NCI-H2227 treated with DMSO at 0.1 percent for 48 hours (cell line): Measurements from ENCODE around the gene MRGPRG.

Source experiments
- DNase-seq: peaks from one replicate; lab custom pipeline; 2025; lab: John Stamatoyannopoulos, UW

MRGPRG gene

GRCh38 chr11:3225826-3226750, 7.5 kb upstream of the MRGPRG start:
- no peak for DNase-seq

- no peak for DNase-seq
Observed at GRCh38 chr11:3225159-3225758, 6.6 kb upstream of the MRGPRG start.

- DNase-seq, result no peak
Observed at GRCh38 chr11:3224401-3225057, 5.9 kb upstream of the MRGPRG start.

- no peak for DNase-seq
Observed at GRCh38 chr11:3223932-3224381, 5.3 kb upstream of the MRGPRG start.

GRCh38 chr11:3222941-3223915, 4.6 kb upstream of the MRGPRG start:
- DNase-seq, result no peak

- no peak for DNase-seq
Observed at GRCh38 chr11:3222003-3222855, 3.6 kb upstream of the MRGPRG start.

GRCh38 chr11:3221408-3222002, 2.9 kb upstream of the MRGPRG start:
- no peak for DNase-seq

GRCh38 chr11:3220521-3221407, 2.2 kb upstream of the MRGPRG start:
- DNase-seq, result no peak

- no peak for DNase-seq
Observed at GRCh38 chr11:3220101-3220500, 1.5 kb upstream of the MRGPRG start.

- no peak for DNase-seq
Observed at GRCh38 chr11:3219281-3219892, 774 bp upstream of the MRGPRG start.

- no peak for DNase-seq
Observed at GRCh38 chr11:3217818-3218482, 663 bp downstream of the MRGPRG start.

GRCh38 chr11:3216027-3216525, 2.5 kb downstream of the MRGPRG start:
- no peak for DNase-seq

- DNase-seq, result no peak
Observed at GRCh38 chr11:3215346-3216026, 3.1 kb downstream of the MRGPRG start.

- no peak for DNase-seq
Observed at GRCh38 chr11:3214420-3214699, 4.3 kb downstream of the MRGPRG start.

- DNase-seq, result no peak
Observed at GRCh38 chr11:3213659-3214419, 4.8 kb downstream of the MRGPRG start.

- DNase-seq, result no peak
Observed at GRCh38 chr11:3208272-3208671, 10.3 kb downstream of the MRGPRG start.
